WTC11 (cell line): ENCODE measurements around the gene CALM3. TPM values are rescaled to one million over a fixed set of nuclear protein-coding genes. Genes with fewer than 3 reads are reported as not detected.

ENCODE experiments used
- ATAC-seq: fragments of 200-7000 bp; cut with Tn5 transposase; 2 replicates; pipeline ENCODE4 v1.10.0; 2021; ENCODE audit warnings: mild to moderate bottlenecking, moderate library complexity
- CTCF ChIA-PET: fragments of 300-600 bp; sonication (Branson Sonifier 250); formaldehyde crosslinking; loops from one replicate; lab custom pipeline; 2021; ENCODE audit warnings: antibody characterized with exemption; lab: Charles Lee
- POLR2A ChIA-PET: fragments of 350-600 bp; sonication (Branson Sonifier 250); formaldehyde crosslinking; loops from one replicate; lab custom pipeline; 2021; ENCODE audit warnings: antibody characterized with exemption; lab: Charles Lee
- DNase-seq: peaks from one replicate; pipeline ENCODE4 v3.0.0; 2021; ENCODE audit warnings: low spot score
- H3K27ac Mint-ChIP-seq: 2 replicates; pipeline ENCODE4 v1.8.0; 2021; ENCODE audit warnings: mixed read lengths
- H3K27me3 Mint-ChIP-seq: 2 replicates; pipeline ENCODE4 v1.8.0; 2021; ENCODE audit warnings: low read depth, mild to moderate bottlenecking, moderate library complexity, mixed read lengths
- H3K36me3 Mint-ChIP-seq: 2 replicates; pipeline ENCODE4 v1.8.0; 2021; ENCODE audit warnings: mixed read lengths
- H3K4me1 Mint-ChIP-seq: 2 replicates; pipeline ENCODE4 v1.8.0; 2022; ENCODE audit warnings: mixed read lengths
- H3K4me3 Mint-ChIP-seq: 2 replicates; pipeline ENCODE4 v1.8.0; 2021; ENCODE audit warnings: mild to moderate bottlenecking, moderate library complexity, mixed read lengths
- H3K9me3 Mint-ChIP-seq: 2 replicates; pipeline ENCODE4 v1.8.0; 2021; ENCODE audit warnings: mixed read lengths
- FOXP1 ChIP-seq: sonication (generic); formaldehyde crosslinking; IDR thresholded peaks from 2 replicates; pipeline ENCODE4 v1.8.0; 2022; ENCODE audit warnings: missing genetic modification reagents, mild to moderate bottlenecking, moderate library complexity, borderline replicate concordance
- GABPB1 ChIP-seq: sonication (generic); formaldehyde crosslinking; IDR thresholded peaks from 2 replicates; pipeline ENCODE4 v1.8.1; 2023; ENCODE audit warnings: mild to moderate bottlenecking, missing genetic modification reagents
- HMGA2 ChIP-seq: fragments of 250-450 bp; sonication (Bioruptor Pico); IDR thresholded peaks from 2 replicates; pipeline ENCODE4 v1.4.0; 2021; ENCODE audit warnings: mild to moderate bottlenecking, moderate library complexity
- JAZF1 ChIP-seq: fragments of 250-450 bp; sonication (Bioruptor Pico); IDR thresholded peaks from 2 replicates; pipeline ENCODE4 v1.9.0; 2021; ENCODE audit warnings: moderate library complexity, mild to moderate bottlenecking, inconsistent platforms
- MYBL2 ChIP-seq: sonication (generic); formaldehyde crosslinking; IDR thresholded peaks from 2 replicates; pipeline ENCODE4 v1.8.1; 2023; ENCODE audit warnings: mild to moderate bottlenecking, moderate library complexity, missing genetic modification reagents
- NFE2L1 ChIP-seq: sonication (generic); formaldehyde crosslinking; IDR thresholded peaks from 2 replicates; pipeline ENCODE4 v1.8.1; 2023; ENCODE audit warnings: missing genetic modification reagents
- NFYB ChIP-seq: sonication (generic); formaldehyde crosslinking; conservative IDR thresholded peaks from 2 replicates; pipeline ENCODE4 v1.8.0; 2022; ENCODE audit warnings: low read depth, missing genetic modification reagents
- PRDM15 ChIP-seq: sonication (generic); formaldehyde crosslinking; IDR thresholded peaks from 2 replicates; pipeline ENCODE4 v1.8.0; 2022; ENCODE audit warnings: missing genetic modification reagents
- SMAD4 ChIP-seq: sonication (generic); formaldehyde crosslinking; IDR thresholded peaks from 2 replicates; pipeline ENCODE4 v1.8.0; 2022; ENCODE audit warnings: mild to moderate bottlenecking, missing genetic modification reagents
- TCF7 ChIP-seq: sonication (generic); formaldehyde crosslinking; IDR thresholded peaks from 2 replicates; pipeline ENCODE4 v1.8.0; 2022; ENCODE audit warnings: mild to moderate bottlenecking, low read depth, missing genetic modification reagents, moderate library complexity
- ZNF423 ChIP-seq: fragments of 250-450 bp; sonication (Bioruptor Pico); IDR thresholded peaks from 2 replicates; pipeline ENCODE4 v2.1.2; 2022; ENCODE audit warnings: mild to moderate bottlenecking, moderate library complexity
- total RNA-seq: library from RNA; stranded (reverse); gene quantifications from 3 replicates; pipeline ENCODE4 v1.2.3, GENCODE V29; 2021
- TF ChIP-seq, protein P1 (sequence below): fragments of 250-450 bp; sonication (Bioruptor Pico); IDR thresholded peaks from 2 replicates; pipeline ENCODE4 v1.9.0; 2021; ENCODE audit warnings: moderate library complexity, mild to moderate bottlenecking, inconsistent platforms, borderline replicate concordance
- TF ChIP-seq, protein P2 (sequence below): fragments of 200-600 bp; IDR thresholded peaks from 2 replicates; pipeline ENCODE4 v1.8.0; 2022; ENCODE audit warnings: antibody characterized with exemption

The CALM3 gene
- total RNA-seq, 1 experiment from 2014 or later, result 306 TPM

GRCh38 chr19:46611776-46612175, 10.6 kb downstream of the CALM3 start:
- POLR2A ChIA-PET, result interaction anchor here (0.6 kb wide), 1 partner anchor 47 kb away, joined by 3 read pairs; no protein-coding TSS in a partner anchor
- no peak overlapping the region for H3K4me3 Mint-ChIP-seq
- no peak overlapping the region for H3K27ac Mint-ChIP-seq
- DNase-seq (no peak), ATAC-seq (no peak)
- peaks cover 2% of the 10 kb centered on the region; the same call in 1 of the 2 replicates for H3K27me3 Mint-ChIP-seq
- H3K4me1 Mint-ChIP-seq, result peaks cover 8% of the 10 kb centered on the region
- TF ChIP-seq JAZF1 (CRISPR knock-in tag), result no peak
- no peak for TF ChIP-seq FOXP1
- CTCF ChIA-PET, result interaction anchor here (0.7 to 13.2 kb wide), 8 partner anchors 9 to 117 kb away, joined by 3 to 484 read pairs (median 3); partner anchors contain the start of genes DACT3 and PNMA8B
- no peaks in the 10 kb centered on the region for H3K9me3 Mint-ChIP-seq
- H3K36me3 Mint-ChIP-seq, result peaks cover 26% of the 10 kb centered on the region

- no peak for ATAC-seq
- no peak for DNase-seq
- H3K9me3 Mint-ChIP-seq, result no peaks in the 10 kb centered on the region
- H3K27me3 Mint-ChIP-seq, result peaks cover 3% of the 10 kb centered on the region; the same call in 1 of the 2 replicates
- H3K4me3 Mint-ChIP-seq, result no peak overlapping the region
- H3K36me3 Mint-ChIP-seq, result peaks cover 15% of the 10 kb centered on the region
- CTCF ChIA-PET, result interaction anchor here (0.6 to 13.2 kb wide), 22 partner anchors 9 to 1009 kb away, joined by 3 to 484 read pairs (median 6); partner anchors contain the start of genes CALM3, DACT3, PTGIR and SLC1A5
- H3K27ac Mint-ChIP-seq, result no peak overlapping the region
- POLR2A ChIA-PET, result interaction anchor here (1.2 kb wide), 1 partner anchor 13 kb away, joined by 5 read pairs; the partner anchor contains the start of gene CALM3
- peaks cover 9% of the 10 kb centered on the region for H3K4me1 Mint-ChIP-seq
- TF ChIP-seq SMAD4 (CRISPR knock-in tag) (no peak), NFYB (CRISPR knock-in tag) (no peak), HMGA2 (CRISPR knock-in tag) (no peak), TCF7 (CRISPR knock-in tag) (no peak), MYBL2 (no peak), GABPB1 (CRISPR knock-in tag) (no peak), ZNF423 (CRISPR knock-in tag) (no peak), NFE2L1 (CRISPR knock-in tag) (no peak), PRDM15 (CRISPR knock-in tag) (no peak)
- TF ChIP-seq, protein P1, sequence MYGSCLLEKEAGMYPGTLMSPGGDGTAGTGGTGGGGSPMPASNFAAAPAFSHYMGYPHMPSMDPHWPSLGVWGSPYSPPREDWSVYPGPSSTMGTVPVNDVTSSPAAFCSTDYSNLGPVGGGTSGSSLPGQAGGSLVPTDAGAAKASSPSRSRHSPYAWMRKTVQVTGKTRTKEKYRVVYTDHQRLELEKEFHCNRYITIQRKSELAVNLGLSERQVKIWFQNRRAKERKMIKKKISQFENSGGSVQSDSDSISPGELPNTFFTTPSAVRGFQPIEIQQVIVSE (CRISPR knock-in tag), result no peak
These were observed 12.4 kb downstream of the CALM3 start for GRCh38 chr19:46613525-46613924.

DNA sequence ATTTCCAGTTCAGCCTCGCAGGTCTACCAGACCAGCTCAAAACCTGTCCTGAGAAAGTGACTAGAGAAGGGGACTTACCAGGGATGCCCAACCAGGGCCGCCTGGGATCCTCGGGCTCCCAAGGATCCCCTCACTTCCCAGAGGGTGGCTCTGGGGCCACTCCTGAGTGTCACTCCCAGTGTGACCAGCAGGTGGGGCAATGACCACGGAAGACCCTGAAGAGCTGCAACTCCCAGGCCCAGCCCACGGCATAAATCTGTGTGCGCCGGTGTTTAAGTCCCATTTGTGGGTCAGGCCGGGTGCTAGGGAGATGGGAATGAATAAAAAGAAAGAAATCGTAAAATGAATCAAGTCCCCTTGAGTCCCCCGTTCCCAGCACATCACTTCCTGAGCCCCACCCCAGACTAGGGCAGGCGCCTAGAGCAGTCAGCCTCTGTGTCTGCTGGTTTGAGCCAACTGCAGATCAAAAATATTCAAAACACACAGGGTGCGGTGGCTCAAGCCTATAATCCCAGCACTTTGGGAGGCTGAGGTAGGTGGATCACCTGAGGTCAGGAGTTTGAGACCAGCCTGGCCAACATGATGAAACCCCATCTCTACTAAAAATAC, 13.1 kb downstream of the CALM3 start:
- Mint-ChIP-seq H3K4me3 (0 out of 2 replicates have a peak overlapping the region, but pooled peaks have one; percentile 24), H3K27me3 (peaks cover 3% of the 10 kb centered on the region; the same call in 1 of the 2 replicates), H3K36me3 (peaks cover 8% of the 10 kb centered on the region), H3K9me3 (no peaks in the 10 kb centered on the region), H3K4me1 (peaks cover 9% of the 10 kb centered on the region), H3K27ac (no peak overlapping the region)
- DNase-seq (peak; percentile 93), ATAC-seq (peak; percentile 88)
- TF ChIP-seq NFE2L1 (CRISPR knock-in tag), result no peak
- TF ChIP-seq, protein P2, sequence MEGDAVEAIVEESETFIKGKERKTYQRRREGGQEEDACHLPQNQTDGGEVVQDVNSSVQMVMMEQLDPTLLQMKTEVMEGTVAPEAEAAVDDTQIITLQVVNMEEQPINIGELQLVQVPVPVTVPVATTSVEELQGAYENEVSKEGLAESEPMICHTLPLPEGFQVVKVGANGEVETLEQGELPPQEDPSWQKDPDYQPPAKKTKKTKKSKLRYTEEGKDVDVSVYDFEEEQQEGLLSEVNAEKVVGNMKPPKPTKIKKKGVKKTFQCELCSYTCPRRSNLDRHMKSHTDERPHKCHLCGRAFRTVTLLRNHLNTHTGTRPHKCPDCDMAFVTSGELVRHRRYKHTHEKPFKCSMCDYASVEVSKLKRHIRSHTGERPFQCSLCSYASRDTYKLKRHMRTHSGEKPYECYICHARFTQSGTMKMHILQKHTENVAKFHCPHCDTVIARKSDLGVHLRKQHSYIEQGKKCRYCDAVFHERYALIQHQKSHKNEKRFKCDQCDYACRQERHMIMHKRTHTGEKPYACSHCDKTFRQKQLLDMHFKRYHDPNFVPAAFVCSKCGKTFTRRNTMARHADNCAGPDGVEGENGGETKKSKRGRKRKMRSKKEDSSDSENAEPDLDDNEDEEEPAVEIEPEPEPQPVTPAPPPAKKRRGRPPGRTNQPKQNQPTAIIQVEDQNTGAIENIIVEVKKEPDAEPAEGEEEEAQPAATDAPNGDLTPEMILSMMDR, result peak; percentile 88
- ChIA-PET POLR2A (no interaction called here), CTCF (interaction anchor here (0.6 to 13.2 kb wide), 27 partner anchors 9 to 1108 kb away, joined by 3 to 484 read pairs (median 6); partner anchors contain the start of genes CALM3, DACT3, PTGIR and SLC1A5)
